Keratinocyte (primary cell): ENCODE data around the gene MFSD11. TPM values are rescaled to one million over a fixed set of nuclear protein-coding genes. Genes with fewer than 3 reads are reported as not detected.

Source experiments
- DNase-seq: peaks from one replicate; pipeline ENCODE4 v3.0.0-alpha.2; 2011; ENCODE audit warnings: low read depth, missing footprints, low spot score
- FAIRE-seq: peaks from 2 replicates; lab custom pipeline; 2011; peaks lifted over from hg19 to GRCh38; lab: Jason Lieb, UNC
- H2AFZ ChIP-seq: 2 replicates; pipeline ENCODE4 v1.6.0; 2012; ENCODE audit warnings: low read length, control low read depth, inconsistent platforms; ENCODE audit not compliant: control insufficient read depth
- H3K27ac ChIP-seq: 2 replicates; pipeline ENCODE4 v1.5.1; 2011; ENCODE audit warnings: low read length; ENCODE audit not compliant: control insufficient read depth, insufficient read depth
- H3K27me3 ChIP-seq: 3 replicates; pipeline ENCODE4 v1.6.0; 2011; ENCODE audit warnings: low read length; ENCODE audit not compliant: control insufficient read depth, insufficient read depth; ENCODE audit errors: extremely low read depth
- H3K36me3 ChIP-seq, 2 experiments: 2 replicates in 1 of 2; 3 replicates in 1 of 2; pipeline ENCODE4 v1.5.1; 2011; ENCODE audit warnings: low read length in 2 of 2, mild to moderate bottlenecking in 1 of 2; ENCODE audit not compliant: control insufficient read depth in 2 of 2, insufficient read depth in 2 of 2; ENCODE audit errors: extremely low read depth in 1 of 2
- H3K4me1 ChIP-seq: 3 replicates; pipeline ENCODE4 v1.5.1; 2011; ENCODE audit warnings: low read length; ENCODE audit not compliant: control insufficient read depth, insufficient read depth; ENCODE audit errors: extremely low read depth
- H3K4me2 ChIP-seq: 3 replicates; pipeline ENCODE4 v1.6.0; 2011; ENCODE audit warnings: low read depth, low read length; ENCODE audit not compliant: control insufficient read depth, insufficient read depth; ENCODE audit errors: extremely low read depth
- H3K4me3 ChIP-seq, 3 experiments: fragments of 200-600 bp in 1 of 3; sonication (generic) in 1 of 3; 2 replicates in 2 of 3; 3 replicates in 1 of 3; pipeline ENCODE4 v1.5.1; 2011 to 2016; ENCODE audit warnings: low read length in 3 of 3, mild to moderate bottlenecking in 3 of 3, control low read depth in 2 of 3, inconsistent platforms in 1 of 3, low read depth in 1 of 3, mixed read lengths in 1 of 3, mixed run types in 1 of 3, moderate library complexity in 1 of 3; ENCODE audit not compliant: control insufficient read depth in 2 of 3, insufficient read depth in 2 of 3; ENCODE audit errors: extremely low read depth in 1 of 3
- H3K79me2 ChIP-seq: 2 replicates; pipeline ENCODE4 v1.6.0; 2012; ENCODE audit warnings: low read length; ENCODE audit not compliant: control insufficient read depth, insufficient read depth
- H3K9ac ChIP-seq: 3 replicates; pipeline ENCODE4 v1.6.0; 2011; ENCODE audit warnings: low read length; ENCODE audit not compliant: control insufficient read depth, insufficient read depth; ENCODE audit errors: extremely low read depth
- H3K9me1 ChIP-seq: 3 replicates; pipeline ENCODE4 v1.6.0; 2011; ENCODE audit warnings: low read length; ENCODE audit not compliant: control insufficient read depth, insufficient read depth; ENCODE audit errors: extremely low read depth
- H3K9me3 ChIP-seq: 2 replicates; pipeline ENCODE4 v1.5.1; 2012; ENCODE audit warnings: low read depth, low read length; ENCODE audit not compliant: control insufficient read depth
- H4K20me1 ChIP-seq: 3 replicates; pipeline ENCODE4 v1.6.0; 2011; ENCODE audit warnings: low read length; ENCODE audit not compliant: control insufficient read depth, insufficient read depth; ENCODE audit errors: extremely low read depth
- CTCF ChIP-seq, 3 experiments: IDR thresholded peaks in 1 of 3; conservative IDR thresholded peaks in 1 of 3; optimal IDR thresholded peaks in 1 of 3; 2 replicates in 2 of 3; 3 replicates in 1 of 3; pipeline versions ENCODE3 to v1.5.1; 2011; ENCODE audit warnings: low read length in 3 of 3, mild to moderate bottlenecking in 3 of 3, moderate library complexity in 2 of 3, control low read depth in 1 of 3, inconsistent platforms in 1 of 3; ENCODE audit not compliant: insufficient read depth in 2 of 3; ENCODE audit errors: extremely low read depth in 1 of 3
- EZH2 ChIP-seq: IDR thresholded peaks from one replicate; pipeline ENCODE4 v1.6.1; 2012; ENCODE audit warnings: inconsistent platforms, mild to moderate bottlenecking, low read length, moderate library complexity
- dilution Hi-C: fragments of 300-500 bp; cut with MboI; formaldehyde crosslinking; loops from one replicate; pipeline ENCODE4 v1.7.0; 2020; ENCODE audit warnings: low sequenced_read_pairs; ENCODE audit not compliant: extremely low pct_ligation_motif_present
- polyA plus RNA-seq, 5 experiments: library from polyadenylated mRNA; depleted of rRNA in 3 of 5; stranded (reverse) in 3 of 5; stranded (forward) in 1 of 5; unstranded in 1 of 5; fragments of >200 nt; gene quantifications; 1 replicate in 1 of 5; 2 replicates in 3 of 5; 3 replicates in 1 of 5; pipeline versions ENCODE4 v1.2.1 to v1.2.3, GENCODE V29; 2011 to 2012; ENCODE audit warnings: missing spikeins in 2 of 5, low read depth in 1 of 5, low replicate concordance in 1 of 5

MFSD11 gene
- polyA plus RNA-seq, 1 donor (not counting 4 experiments of a cell fraction or from before 2014, with no cell fraction given) = 14.6 TPM

- H4K20me1 ChIP-seq = peaks cover 3% of the 10 kb centered on the region
- H3K27ac ChIP-seq = peak overlapping the region; percentile 59
- no peaks in the 10 kb centered on the region for H3K9me3 ChIP-seq
- H3K79me2 ChIP-seq = peaks cover 57% of the 10 kb centered on the region
- H3K27me3 ChIP-seq = no peaks in the 10 kb centered on the region
- H3K4me1 ChIP-seq = peaks cover 36% of the 10 kb centered on the region
- H3K4me2 ChIP-seq = peak overlapping the region; percentile 75
- H2AFZ ChIP-seq = peak overlapping the region; percentile 51
- H3K4me3 ChIP-seq = peak overlapping the region in 2 of 3 experiments; percentile 49 to 54
- dilution Hi-C loops = no loop called here
- peaks cover 8% of the 10 kb centered on the region for H3K9me1 ChIP-seq
- H3K36me3 ChIP-seq = peaks cover 0 to 14% of the 10 kb centered on the region in 2 experiments
- H3K9ac ChIP-seq = peak overlapping the region; percentile 73
- TF ChIP-seq CTCF (optimal IDR thresholded peaks at IDR 0.05 in 1 of 3, IDR thresholded peaks at IDR 0.05 in 1 of 3, conservative IDR thresholded peaks at IDR 0.05 in 1 of 3; ENCODE audit: extremely low read depth in 1 of 3, insufficient read depth in 2 of 3, low read length in 3 of 3) (no peak), EZH2 (no peak)
- FAIRE-seq = peak; percentile 92
- no peak for DNase-seq
Measured at GRCh38 chr17:76700270-76700616, 37.7 kb upstream of the MFSD11 start.

GRCh38 chr17:76700617-76701470 lies 37.1 kb upstream of the MFSD11 start:
- H3K9me3 ChIP-seq = no peaks in the 10 kb centered on the region
- H3K9me1 ChIP-seq = peaks cover 8% of the 10 kb centered on the region
- peak overlapping the region; percentile 59 for H3K27ac ChIP-seq
- DNase-seq = no peak
- FAIRE-seq = peak; percentile 72
- H3K4me3 ChIP-seq = peak overlapping the region in 2 of 3 experiments; percentile 49 to 54
- peak overlapping the region; percentile 75 for H3K4me2 ChIP-seq
- peaks cover 60% of the 10 kb centered on the region for H3K79me2 ChIP-seq
- no peak for TF ChIP-seq EZH2
- TF ChIP-seq CTCF (optimal IDR thresholded peaks at IDR 0.05 in 1 of 3, IDR thresholded peaks at IDR 0.05 in 1 of 3, conservative IDR thresholded peaks at IDR 0.05 in 1 of 3; ENCODE audit: extremely low read depth in 1 of 3, insufficient read depth in 2 of 3, low read length in 3 of 3) = no peak
- H3K9ac ChIP-seq = peak overlapping the region; percentile 73
- dilution Hi-C loops = no loop called here
- H3K4me1 ChIP-seq = peaks cover 32% of the 10 kb centered on the region
- peaks cover 3% of the 10 kb centered on the region for H4K20me1 ChIP-seq
- H3K36me3 ChIP-seq = peaks cover 0 to 11% of the 10 kb centered on the region in 2 experiments
- H3K27me3 ChIP-seq = no peaks in the 10 kb centered on the region
- H2AFZ ChIP-seq = peak overlapping the region; percentile 51
